Stimulated activated CD4-positive, alpha-beta T cell treated with anti-CD3 and anti-CD28 coated beads, Interleukin-4, amount 100 ng/mL, for 4 hours (primary cell): Measurements from ENCODE around the gene GPR137B.
"Not testable (repeated sequence)": the region's sequence is repeated elsewhere in the genome, so short reads cannot be mapped to it uniquely, and the experiment has no call there.

ENCODE experiments used
- DNase-seq, 2 experiments: peaks; one replicate each; pipeline ENCODE4 v3.0.0-alpha.2; 2020

The GPR137B gene

DNA sequence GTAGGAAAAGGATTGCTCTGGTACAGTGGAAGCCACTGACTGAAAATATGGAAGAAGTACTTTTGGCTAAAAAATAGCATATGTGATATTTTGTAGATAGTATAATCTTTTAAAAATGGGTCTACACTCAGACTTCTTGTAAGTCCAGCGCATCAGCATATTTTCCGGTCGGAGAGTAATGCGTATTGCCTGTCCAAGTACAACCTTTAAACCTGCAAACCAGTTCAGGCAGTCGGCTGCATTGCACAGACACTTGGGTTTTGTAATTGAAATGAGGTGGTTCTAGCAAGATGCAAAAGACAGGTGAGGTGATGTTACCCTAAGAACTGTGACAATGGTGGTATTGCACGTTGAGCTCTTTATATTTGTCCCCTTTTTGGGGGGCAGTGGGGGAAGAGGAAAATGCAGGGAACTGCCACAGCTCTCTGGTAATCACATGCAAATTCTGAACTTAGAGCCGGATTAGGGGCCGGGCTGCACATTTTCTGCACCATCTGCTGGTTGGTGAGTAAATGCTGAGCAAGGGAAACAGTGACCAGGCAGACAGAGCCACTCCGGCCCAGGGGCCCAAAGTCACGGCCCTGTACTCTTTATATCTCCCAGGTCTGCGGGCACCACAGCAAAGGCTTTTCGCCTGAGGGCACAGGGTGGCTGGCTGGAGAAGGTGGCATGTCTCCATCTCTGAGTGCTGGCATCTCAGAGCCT lies 2.3 kb downstream of the GPR137B start:
- no peak for DNase-seq

- no peak for DNase-seq
Measured at GRCh38 chr1:236147068-236147467, 4.7 kb downstream of the GPR137B start.

DNA sequence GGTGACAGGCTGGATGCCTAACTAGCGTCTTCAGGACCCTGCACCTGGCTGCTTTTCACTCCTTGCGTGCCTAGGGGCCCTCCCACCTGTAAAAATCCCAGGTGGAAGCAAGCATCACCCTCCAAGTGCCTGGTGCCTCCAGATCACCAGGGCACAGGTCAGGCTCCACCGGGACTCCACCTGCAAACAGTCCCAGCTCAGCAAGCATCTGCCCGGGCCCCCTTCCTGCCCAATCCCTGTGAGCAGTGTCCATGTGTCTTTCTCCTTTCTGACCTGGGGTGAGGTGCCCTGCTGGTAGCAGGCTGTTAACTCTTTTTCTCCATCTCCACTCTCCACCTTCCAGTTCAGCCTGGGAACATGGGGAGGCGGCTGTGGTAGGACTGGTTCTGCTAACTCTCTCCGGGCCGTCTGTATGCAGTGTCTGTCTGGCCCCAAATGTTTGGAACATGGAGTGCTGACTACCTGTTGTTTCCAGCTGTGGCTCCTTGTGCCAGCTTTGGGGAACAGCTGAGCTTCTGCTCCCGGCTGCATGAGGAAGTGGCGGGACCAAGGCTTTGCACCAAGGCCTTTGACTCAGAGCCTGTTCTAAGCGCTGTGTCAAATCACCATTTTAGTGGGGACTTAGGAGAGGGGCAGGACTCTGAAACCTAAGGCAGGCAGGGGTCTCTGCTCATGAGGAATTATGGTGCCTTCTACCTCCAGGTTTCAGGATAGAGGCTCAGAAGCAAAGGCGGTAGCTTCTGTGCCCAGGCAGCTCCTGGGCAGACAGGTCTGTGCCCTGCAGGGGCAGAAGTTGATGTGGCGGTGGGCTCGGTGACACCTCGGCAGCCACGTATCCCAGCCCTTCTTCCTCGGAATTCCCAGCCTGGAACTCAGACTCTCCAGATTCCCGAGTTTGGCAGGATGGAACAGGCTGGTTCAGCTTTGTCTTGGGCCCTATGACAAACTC lies 5.5 kb downstream of the GPR137B start:
- no peak for DNase-seq

DNA sequence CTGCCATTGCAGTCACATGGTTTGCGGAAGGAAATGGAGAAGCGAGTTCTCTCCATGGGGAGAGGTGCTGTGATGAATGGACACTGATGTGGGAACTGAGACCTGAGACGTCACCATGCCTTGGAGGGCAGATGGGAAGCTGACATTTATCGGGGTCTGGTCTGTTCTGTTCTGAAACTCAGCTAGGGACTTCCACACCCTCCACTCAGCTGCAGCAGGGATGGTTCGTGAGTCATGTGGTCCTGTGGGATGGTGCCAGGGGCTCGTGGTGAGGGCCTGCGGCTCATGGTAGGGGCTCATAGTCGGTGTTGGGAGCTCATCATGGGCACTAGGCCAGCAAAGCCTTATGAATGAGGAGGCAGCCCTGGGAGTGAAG lies 6.1 kb downstream of the GPR137B start:
- no peak for DNase-seq

DNA sequence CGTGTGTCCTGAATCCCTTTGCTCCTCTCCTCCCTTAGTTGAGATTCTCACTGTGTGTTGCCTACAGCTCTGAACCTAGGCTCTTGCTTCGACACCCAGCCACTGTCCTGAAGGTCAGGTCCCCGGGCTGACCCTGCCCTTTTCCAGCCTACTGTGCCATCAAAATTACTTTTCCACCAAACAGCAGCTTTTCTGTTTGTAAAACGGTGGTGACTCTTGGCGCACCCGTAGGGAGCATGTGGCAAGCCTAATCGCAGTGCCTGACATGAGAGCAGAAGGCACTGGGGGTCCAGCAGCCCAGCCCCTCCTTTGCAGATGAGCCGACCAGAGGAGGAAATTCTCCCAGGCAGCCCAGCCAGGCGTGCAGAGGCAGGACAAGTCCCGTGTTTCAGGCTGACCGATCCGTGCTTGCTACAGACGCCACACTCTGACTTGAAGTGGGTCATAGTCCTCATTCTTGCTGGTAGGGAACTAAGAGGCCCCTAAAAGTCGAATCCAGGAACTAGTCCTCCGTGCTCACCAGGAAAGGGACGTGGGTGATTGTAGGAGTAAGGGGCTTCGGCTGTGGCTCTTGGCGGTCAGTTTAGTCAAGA lies 6.8 kb downstream of the GPR137B start:
- no peak for DNase-seq

DNA sequence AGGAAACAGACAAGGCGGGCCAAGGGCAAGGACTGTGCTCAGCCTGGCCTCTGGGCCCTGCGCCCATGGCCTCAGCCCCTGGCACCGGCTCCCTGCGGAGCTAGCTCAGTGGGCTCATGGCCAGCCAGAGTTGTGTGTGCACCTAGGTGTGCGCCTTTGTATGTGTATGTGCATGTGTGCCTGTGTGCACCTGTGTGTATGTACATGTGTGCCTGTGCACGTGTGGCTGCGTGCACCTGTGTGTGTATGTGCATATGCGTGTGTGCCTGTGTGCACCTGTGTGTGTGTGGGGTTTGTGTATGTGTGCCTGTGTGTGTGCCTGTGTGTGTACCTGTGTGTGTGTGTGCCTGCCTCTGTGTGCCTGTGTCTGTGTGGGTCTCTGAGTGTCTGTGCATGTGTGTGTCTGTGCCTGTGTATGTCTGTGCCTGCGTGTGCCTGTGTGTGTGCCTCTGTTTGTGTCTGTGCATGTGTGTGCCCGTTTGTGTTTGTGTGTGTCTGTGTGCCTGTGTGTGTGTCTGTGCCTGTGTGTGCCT lies 7.4 kb downstream of the GPR137B start:
- no peak for DNase-seq

GRCh38 chr1:236150311-236150955 lies 8.1 kb downstream of the GPR137B start:
- DNase-seq = no peak

GRCh38 chr1:236150986-236151385 lies 8.6 kb downstream of the GPR137B start:
- DNase-seq = no peak

GRCh38 chr1:236151739-236152424 lies 9.5 kb downstream of the GPR137B start:
- no peak for DNase-seq

- DNase-seq = no peak
Measured at GRCh38 chr1:236154126-236154525, 11.8 kb downstream of the GPR137B start.

DNA sequence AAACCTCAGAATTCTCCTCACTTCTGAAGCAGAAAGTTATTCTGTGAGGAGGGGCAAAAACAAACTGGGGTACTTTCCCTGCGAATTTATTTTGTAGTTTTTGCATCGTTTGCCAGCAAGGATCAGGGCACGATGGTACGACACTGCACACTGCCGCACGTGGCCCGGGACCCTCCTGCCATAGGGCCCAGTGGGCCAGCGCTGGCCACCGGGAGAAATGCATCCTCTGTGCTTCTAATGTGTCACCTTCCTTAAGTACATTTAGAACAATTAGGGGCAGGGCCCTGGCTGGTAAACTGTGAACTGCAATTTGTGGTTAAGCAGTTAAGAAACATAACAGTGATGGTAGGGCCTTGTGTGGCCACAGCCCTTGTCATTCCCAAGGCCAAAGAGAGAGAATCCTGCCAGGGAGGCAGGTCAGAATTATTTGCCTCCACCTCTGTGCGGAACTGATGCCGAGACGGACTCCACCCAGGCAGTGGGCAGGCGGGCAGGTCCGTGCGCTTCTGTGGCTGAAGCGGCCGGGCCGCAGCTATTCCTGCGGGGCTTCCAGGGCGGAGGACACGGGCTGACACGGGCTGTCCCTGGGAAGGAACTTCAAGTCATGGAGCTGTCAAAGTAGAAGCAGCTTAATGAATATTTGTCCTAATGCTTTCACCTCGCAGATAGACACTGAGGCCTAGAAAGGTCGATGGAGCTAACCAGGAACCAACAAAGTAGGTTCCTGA lies 12.5 kb downstream of the GPR137B start:
- no peak for DNase-seq

DNA sequence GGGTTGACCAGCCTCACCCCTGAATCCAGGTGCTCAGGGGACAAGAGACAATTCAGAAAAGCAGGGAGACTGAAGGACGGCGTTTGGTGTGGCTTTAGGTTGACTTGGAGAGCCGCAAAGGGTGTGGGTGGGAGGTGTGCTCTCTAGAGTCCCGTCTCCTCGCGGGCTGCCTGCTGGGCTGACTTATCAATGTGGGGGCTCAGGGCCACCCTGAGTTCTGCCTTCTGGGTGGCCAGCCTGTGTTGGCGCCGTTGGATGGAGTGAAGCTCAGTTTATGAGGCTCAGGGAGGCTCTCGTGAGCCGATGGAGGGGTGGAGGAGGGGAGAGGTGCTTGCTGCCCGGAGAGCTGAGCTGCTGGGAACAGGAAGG lies 13.0 kb downstream of the GPR137B start:
- no peak for DNase-seq

DNA sequence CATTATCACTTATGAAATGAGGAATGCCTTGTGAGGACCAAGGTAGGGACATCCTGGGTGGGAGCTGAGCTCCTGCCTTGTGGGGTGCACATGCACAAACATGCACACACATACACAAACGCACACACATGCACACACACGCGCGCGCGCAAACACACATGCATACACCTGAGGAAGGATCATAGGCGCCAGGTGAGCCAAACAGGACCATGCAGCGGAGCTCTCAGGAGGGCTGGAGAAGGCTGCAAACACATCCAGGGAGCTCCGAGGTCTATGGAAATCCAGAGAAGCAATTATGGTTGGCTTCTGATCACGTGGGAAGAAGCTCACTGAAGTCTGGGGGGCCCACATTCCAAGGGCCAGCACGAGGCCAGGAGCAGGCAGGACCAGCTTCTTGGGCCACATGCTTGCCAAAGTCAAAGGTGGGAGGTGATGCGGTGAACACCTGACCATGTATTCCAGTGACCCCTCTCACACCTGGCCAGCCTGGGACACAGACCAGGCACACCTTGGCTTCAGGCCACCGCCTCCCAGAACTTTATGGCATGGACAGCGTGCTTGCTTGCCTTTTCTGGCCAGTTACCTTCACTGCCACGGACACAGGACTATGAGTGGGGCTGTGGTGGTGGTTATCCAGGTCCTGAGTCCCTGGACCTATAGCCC lies 13.6 kb downstream of the GPR137B start:
- DNase-seq = no peak

DNA sequence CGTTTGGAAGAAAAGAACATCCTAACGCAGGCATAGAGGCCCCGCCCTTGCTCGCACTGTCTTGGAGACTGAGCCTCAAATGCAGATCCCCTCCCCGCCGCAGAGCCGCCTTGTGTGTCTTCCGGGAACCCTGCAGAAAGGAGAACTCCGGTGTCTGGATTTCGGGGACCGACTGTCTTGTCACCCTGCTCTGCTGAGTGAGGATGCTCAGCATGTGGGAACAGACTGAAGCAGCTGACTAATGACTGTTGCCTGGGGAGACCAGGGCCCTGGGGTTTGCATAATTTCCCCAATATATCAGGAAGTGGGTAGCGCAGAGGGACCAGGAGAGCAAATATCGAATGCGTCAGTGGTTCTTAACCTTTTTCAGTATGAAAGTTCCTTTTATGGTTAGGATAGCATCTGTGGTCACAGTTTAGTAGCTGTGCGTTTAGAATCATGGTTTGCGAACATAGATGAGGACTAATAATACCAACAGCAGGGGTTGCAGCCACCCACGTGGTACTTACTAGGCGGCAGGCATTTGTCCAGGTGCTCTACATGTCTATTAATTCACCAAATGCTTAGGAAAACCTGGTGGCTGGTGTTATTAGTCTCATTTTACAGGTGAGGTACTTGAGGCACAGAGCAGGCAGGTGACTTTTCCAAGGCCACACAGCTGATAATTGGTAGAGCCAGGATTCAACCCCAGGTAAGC lies 14.3 kb downstream of the GPR137B start:
- peak in 1 of 2 experiments; percentile 34 for DNase-seq

DNA sequence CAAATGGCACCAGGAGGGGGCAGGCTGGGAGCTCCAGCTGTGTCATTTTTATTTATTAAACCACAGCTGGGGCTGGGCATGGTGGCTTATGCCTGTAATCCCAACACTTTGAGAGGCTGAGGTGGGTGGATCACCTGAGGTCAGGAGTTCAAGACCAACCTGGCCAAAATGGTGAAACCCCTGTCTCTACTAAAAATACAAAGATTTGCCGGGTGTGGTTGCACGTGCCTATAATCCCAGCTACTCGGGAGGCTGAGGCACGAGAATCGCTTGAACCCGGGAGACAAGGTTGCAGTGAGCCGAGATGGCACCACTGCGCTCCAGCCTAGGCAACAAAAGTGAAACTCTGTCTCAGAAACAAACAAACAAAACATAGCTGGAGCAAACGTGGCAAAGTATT lies 15.7 kb downstream of the GPR137B start:
- not testable (repeated sequence) for DNase-seq

DNA sequence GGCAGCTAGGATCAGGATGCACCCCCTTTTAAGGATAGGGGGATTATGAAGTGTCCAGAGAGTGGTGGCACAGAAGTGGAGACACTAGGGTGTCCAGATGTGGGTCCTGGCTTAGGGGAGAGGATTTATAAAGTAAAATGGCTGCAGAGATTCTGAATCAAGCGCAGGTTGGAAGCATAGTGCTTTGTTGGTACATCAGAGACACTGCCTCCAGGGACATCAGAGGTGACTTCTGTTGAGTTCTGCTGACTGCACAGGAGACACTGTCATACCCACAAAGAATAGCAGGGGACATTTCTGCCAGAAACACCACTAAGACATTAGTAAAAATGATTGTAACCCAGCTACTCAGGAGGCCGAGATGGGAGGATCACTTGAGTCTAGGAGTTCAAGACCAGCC lies 16.4 kb downstream of the GPR137B start:
- DNase-seq = no peak

DNA sequence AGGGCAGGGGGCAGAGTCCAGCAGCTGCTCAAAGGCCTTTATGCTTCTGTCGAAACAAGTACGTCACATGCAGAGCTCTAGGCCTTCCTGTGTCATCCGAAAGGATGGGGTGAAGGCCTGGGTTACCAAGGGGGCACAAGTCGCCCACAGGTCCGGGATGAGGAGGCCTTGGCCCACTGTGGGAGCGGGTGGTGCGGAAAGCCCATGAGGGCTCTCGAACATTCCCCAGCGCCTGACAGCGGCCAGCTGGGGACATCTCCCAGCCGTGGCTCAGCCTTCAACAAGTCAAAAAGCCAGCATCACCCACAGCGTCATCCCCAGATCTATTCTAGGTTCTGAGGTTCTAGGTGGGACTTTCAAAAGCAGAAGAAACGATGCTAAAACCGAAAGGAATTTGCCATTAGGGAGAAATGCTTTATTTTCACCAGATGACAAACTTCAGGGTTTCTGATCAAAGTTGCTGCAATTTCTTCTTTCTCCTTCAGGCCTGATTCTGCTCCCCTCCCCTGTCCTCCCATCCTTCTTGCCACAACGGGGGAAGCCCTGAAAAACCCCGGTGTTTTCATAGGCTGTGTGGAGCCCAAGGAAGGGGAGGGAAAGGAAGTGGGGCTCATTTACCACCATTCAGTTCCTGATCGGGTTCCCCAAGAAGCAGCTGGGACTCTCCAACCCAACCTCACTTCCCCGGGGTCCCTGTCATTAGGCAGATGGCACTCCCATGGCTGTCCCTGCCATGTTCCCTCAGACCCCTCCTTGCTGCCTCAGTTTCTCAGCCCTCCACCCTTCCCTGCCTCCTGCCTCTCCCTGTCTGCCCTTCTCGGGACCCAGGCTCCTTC lies 17.6 kb downstream of the GPR137B start:
- no peak for DNase-seq

DNA sequence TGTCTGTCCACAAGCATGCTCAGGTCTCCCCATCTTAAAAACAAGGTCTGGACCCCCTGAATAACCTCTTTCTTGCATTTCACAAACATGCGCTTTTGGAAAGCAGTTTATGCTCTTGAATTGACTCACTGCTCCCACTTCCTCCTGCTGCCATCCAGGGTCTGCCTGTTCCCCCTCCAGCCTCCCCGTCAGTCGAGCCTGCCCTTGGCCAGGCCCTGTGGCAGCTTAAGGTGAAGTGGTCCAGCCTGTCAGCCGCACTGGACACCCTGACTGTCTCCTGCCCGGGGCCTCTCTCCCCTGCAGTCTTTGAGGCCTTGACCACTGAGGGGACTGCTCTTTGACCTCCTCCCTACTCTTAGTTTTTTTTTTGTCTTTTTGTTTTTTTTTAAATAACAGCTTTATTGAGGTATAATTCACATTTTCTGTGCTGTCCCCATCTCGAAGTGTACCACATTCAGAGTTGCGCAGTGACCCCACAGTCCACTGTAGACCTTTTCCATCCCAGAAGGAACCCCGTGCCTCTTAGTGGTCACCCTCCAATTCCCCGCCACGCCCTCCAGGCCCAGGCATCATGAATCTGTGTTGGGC lies 18.3 kb downstream of the GPR137B start:
- no peak for DNase-seq

DNA sequence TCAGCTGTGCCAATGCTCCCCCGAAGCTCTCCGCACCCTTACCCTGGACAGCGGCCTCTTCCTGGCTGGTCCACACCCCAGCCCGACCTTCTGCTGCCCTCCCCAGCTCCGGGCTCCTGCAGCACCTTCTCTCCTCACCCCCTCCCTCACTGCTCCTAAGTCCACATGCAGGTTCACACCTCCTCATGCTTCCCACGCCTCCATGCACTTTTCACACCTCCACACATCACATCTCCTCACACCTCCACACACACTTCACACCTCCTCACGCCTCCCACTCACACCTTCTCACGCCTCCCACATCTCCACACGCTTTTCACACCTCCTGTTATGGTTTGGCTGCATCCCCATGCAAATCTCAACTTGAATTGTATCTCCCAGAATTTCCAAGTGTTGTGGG lies 18.9 kb downstream of the GPR137B start:
- DNase-seq = no peak
